GM12878 (cell line): Measurements from ENCODE around the gene CASP8AP2. TPM values are rescaled to one million over a fixed set of nuclear protein-coding genes. Genes with fewer than 3 reads are reported as not detected.
A peak's percentile ranks its signal among the peaks of the same experiment; 100 is the strongest.

Experiments
- ATF7 ChIP-seq: fragments of 450-650 bp; IDR thresholded peaks from 2 replicates; pipeline ENCODE4 v1.6.1; 2016; ENCODE audit warnings: low read depth, mild to moderate bottlenecking
- BMI1 ChIP-seq: fragments of 450-650 bp; IDR thresholded peaks from 2 replicates; pipeline ENCODE4 v1.6.1; 2016; ENCODE audit warnings: mild to moderate bottlenecking, moderate library complexity, borderline replicate concordance
- RAD51 ChIP-seq: fragments of 450-650 bp; IDR thresholded peaks from 2 replicates; pipeline ENCODE4 v1.6.1; 2016; ENCODE audit warnings: moderate library complexity, mild to moderate bottlenecking, inconsistent platforms
- RBBP5 ChIP-seq: fragments of 200-600 bp; sonication (generic); conservative IDR thresholded peaks from 2 replicates; pipeline ENCODE4 v1.6.1; 2016
- RUNX3 ChIP-seq: IDR thresholded peaks from 2 replicates; pipeline ENCODE4 v1.6.1; 2012; ENCODE audit warnings: low read length, inconsistent platforms
- ZNF24 ChIP-seq: fragments of 450-650 bp; IDR thresholded peaks from 2 replicates; pipeline ENCODE4 v1.6.1; 2017; ENCODE audit warnings: antibody characterized with exemption, mild to moderate bottlenecking
- polyA plus RNA-seq, 11 experiments: library from polyadenylated mRNA; depleted of rRNA in 4 of 11; unstranded in 6 of 11; stranded (reverse) in 5 of 11; fragments of >200 nt; fragmentation: Nextera tagmentation in 4 of 11; fragmentation: Illumina TruSeq in 1 of 11; extraction: Ambion mirVana in 4 of 11; extraction: Trizol in 1 of 11; gene quantifications; 1 replicate in 1 of 11; 2 replicates in 10 of 11; pipeline versions ENCODE4 v1.2.1 to v1.2.3, GENCODE V29; 2011 to 2016; ENCODE audit warnings: inconsistent platforms in 2 of 11, missing spikeins in 2 of 11, low read depth in 1 of 11
- total RNA-seq, 4 experiments: library from RNA; depleted of rRNA in 3 of 4; stranded (reverse); fragments of >200 nt in 3 of 4; fragmentation: Illumina TruSeq in 1 of 4; extraction: Trizol in 1 of 4; gene quantifications; 2 replicates each; pipeline versions ENCODE4 v1.2.1 to v1.2.3, GENCODE V29; 2013 to 2021
- TF ChIP-seq, protein P1 (sequence below): IDR thresholded peaks from 2 replicates; pipeline ENCODE4 v1.6.1; 2012; ENCODE audit warnings: improper control_type of control experiment, low read depth, low read length; ENCODE audit not compliant: insufficient replicate concordance

The CASP8AP2 gene
- total and polyA plus RNA-seq, 10 of the 15 experiments (the other 5 are each of a cell fraction or from before 2014, with no cell fraction given) = 11.1 to 28.7 (median 17.1) TPM

- TF ChIP-seq, protein P1, sequence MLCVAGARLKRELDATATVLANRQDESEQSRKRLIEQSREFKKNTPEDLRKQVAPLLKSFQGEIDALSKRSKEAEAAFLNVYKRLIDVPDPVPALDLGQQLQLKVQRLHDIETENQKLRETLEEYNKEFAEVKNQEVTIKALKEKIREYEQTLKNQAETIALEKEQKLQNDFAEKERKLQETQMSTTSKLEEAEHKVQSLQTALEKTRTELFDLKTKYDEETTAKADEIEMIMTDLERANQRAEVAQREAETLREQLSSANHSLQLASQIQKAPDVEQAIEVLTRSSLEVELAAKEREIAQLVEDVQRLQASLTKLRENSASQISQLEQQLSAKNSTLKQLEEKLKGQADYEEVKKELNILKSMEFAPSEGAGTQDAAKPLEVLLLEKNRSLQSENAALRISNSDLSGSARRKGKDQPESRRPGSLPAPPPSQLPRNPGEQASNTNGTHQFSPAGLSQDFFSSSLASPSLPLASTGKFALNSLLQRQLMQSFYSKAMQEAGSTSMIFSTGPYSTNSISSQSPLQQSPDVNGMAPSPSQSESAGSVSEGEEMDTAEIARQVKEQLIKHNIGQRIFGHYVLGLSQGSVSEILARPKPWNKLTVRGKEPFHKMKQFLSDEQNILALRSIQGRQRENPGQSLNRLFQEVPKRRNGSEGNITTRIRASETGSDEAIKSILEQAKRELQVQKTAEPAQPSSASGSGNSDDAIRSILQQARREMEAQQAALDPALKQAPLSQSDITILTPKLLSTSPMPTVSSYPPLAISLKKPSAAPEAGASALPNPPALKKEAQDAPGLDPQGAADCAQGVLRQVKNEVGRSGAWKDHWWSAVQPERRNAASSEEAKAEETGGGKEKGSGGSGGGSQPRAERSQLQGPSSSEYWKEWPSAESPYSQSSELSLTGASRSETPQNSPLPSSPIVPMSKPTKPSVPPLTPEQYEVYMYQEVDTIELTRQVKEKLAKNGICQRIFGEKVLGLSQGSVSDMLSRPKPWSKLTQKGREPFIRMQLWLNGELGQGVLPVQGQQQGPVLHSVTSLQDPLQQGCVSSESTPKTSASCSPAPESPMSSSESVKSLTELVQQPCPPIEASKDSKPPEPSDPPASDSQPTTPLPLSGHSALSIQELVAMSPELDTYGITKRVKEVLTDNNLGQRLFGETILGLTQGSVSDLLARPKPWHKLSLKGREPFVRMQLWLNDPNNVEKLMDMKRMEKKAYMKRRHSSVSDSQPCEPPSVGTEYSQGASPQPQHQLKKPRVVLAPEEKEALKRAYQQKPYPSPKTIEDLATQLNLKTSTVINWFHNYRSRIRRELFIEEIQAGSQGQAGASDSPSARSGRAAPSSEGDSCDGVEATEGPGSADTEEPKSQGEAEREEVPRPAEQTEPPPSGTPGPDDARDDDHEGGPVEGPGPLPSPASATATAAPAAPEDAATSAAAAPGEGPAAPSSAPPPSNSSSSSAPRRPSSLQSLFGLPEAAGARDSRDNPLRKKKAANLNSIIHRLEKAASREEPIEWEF = no peak
- TF ChIP-seq RUNX3 = peak; percentile 50
- no peak for TF ChIP-seq BMI1
- no peak for TF ChIP-seq ZNF24
- TF ChIP-seq ATF7 = peak; percentile 86
- TF ChIP-seq RBBP5 = 0 out of 2 replicates have a peak, but pooled peaks have one; percentile 34
- peak; percentile 79 for TF ChIP-seq RAD51
These were observed 10.1 kb upstream of the CASP8AP2 start, which contains the start of gene MDN1 (continued) for GRCh38 chr6:89819336-89820130.
